Femur (tissue), 1 donor: ENCODE data around the gene DIO1.
A peak's percentile ranks its signal among the peaks of the same experiment; 100 is the strongest.

Source experiments
- DNase-seq: peaks from one replicate; pipeline ENCODE4 v3.0.0-alpha.2; 2017

The DIO1 gene

GRCh38 chr1:53895421-53895820 lies 1.4 kb downstream of the DIO1 start:
- no peak for DNase-seq

DNA sequence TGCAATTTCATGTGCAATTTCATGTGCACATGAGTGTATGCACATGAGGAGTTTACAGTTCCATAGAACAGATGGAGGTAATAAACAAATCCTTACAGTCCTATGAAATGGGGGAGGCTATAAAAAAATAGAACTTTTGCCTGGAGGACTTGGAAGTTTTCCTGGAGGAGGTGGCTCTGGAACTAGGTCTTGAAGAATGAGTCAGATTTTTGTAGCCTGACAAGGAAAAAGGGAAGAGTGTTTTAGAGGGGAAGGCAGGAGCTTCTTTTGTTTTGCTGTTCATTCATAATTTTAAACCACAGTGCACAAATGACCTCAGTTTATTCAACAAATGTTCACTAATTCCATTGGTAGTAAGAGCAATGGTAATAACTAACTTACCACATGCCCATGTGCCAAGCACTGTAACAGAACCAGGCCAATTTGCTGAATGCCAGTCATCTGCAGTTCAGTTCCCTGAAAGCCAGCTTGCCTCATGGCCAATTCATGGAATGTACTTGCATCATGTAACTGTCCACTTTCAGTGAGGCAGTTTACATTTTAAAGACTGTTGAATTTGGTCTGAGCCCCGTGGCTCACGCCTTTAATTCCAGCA lies 2.7 kb downstream of the DIO1 start:
- peak; percentile 43 for DNase-seq

- peak; percentile 69 for DNase-seq
Measured at GRCh38 chr1:53899206-53899628, 5.2 kb downstream of the DIO1 start.

GRCh38 chr1:53899708-53900107 lies 5.7 kb downstream of the DIO1 start:
- no peak for DNase-seq

GRCh38 chr1:53902235-53903138 lies 8.5 kb downstream of the DIO1 start:
- DNase-seq, result no peak

DNA sequence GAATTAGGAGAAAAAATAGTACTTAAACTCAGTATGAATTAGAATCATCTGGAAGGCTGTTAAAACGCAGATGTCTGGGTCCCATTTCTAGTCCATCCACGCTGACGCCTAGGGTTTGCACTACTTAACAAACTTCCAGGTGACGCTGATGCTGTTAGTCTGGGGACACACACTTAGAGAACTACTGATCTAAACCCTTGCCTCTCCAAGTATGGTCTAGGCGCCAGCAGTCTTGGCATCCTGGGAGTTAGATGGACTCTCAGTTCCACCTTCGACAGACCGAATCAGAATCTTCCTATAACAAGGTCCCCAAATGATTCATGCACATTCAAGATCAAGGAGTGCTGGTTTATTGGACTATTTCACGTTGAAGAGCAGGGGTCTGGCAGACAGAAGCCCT lies 11.5 kb downstream of the DIO1 start:
- DNase-seq, result no peak

GRCh38 chr1:53906121-53906520 lies 12.1 kb downstream of the DIO1 start:
- no peak for DNase-seq

GRCh38 chr1:53909946-53910345 lies 16.0 kb downstream of the DIO1 start:
- DNase-seq, result no peak

DNA sequence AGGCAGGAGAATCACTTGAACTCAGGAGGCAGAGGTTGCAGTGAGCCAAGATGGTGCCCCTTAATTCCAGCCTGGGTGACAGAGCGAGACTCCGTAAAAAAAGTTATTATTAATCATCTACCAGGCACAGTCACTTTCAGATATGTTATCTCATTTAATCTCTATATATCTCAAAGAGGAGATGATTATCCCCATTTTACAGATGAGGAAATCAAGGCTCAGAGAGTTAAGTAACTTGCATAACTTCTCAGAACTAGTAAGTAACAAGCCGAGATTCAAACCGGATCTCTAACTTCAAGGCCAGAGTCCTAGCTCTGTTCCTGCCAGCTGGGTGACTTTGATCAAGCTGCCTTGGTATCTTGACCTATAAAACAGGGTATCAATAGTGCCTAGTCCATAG lies 17.5 kb downstream of the DIO1 start:
- DNase-seq, result no peak

GRCh38 chr1:53913352-53914033 lies 19.5 kb downstream of the DIO1 start:
- no peak for DNase-seq

DNA sequence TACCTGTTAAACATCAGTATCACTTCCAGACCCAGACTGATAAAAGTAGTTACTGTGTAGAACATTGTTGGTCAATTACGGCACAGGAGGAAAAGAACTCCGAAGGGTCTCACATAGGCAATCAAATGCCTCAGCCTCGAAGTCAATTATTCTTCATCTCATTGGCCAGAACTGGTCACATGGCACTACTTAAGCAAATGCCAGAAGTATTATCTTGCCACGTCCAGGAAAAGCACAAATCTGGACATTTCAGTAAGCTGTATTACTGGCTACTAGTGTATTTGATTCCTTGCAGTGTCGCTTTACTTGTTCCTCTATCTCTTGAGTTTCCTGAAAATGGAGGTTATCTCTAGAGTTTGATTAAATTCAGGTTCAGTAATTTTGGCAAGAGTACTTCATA lies 24.4 kb downstream of the DIO1 start:
- DNase-seq, result no peak

DNA sequence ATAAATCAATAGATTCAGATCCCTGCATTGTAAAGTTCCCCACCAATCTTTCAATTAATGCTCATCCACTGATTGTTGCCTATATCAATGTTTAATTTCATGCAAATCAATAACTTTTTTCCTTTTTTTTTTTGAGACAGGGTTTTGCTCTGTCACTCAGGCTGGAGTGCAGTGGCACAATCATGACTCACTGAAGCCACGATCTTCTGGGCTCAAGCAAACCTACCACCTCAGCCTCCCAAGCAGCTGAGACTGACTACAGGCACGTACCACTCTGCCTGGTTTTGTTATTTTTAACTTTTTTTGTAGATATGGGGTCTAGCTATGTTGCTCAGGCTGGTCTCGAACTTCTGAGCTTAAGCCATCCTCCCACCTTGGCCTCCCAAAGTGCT lies 25.7 kb downstream of the DIO1 start:
- no peak for DNase-seq

DNA sequence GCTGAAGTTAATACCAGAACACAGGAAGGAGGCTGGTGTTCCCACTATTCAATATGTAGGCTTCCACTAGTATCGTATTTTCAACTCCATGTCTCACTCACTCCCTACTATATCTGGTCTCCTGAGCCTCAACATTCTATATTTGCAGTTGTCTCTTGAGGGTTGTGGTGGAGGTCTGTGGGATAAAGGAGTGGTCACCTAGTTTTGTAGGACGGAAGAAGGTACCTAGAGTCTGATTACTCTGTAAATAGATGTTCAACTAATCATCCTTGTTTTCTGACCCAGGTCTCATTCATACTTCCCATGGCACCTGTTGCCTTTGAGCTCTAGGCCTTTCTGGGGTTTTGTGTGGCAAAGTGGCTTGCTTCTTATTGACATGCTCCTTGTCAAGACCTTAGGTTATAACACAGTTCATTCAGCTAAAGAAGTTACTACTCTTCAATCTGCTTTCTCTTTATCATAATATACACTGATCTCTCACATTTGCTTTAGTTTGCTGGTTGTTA lies 33.4 kb downstream of the DIO1 start:
- DNase-seq, result no peak

DNA sequence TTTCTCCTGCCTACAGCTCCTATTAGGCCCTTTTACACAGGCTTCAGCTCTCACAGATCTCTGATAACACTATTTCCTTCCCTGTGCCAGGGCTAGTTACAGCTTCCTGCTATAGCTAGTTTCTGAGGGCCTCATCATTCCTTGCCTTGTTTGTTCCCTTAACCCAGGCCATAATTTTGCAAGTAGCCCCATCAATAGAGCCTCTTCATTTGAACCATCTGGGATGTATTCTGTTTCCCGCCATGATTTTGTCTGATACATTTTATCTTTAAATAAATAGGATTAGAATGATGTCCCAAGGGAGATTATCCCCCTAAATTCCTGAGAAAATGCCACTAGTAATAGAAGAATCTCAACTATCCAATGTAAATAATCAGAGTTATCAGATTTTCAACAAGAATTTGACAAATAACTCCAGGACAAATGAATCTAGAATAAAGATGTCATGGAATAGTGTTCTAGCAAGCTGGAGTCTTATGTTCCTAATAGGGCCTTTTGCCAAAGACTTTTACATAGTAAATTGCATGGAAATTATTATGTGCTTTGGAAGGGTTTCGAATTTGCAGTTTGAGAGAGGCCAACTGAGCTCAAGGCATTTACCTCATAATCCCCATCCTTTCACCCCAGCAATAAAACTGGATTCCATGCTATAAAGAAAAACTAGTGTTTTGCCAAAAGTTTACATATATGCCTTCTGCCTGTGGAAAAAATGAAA lies 35.4 kb downstream of the DIO1 start:
- no peak for DNase-seq

- no peak for DNase-seq
Measured at GRCh38 chr1:53930932-53931331, 36.9 kb downstream of the DIO1 start.

DNA sequence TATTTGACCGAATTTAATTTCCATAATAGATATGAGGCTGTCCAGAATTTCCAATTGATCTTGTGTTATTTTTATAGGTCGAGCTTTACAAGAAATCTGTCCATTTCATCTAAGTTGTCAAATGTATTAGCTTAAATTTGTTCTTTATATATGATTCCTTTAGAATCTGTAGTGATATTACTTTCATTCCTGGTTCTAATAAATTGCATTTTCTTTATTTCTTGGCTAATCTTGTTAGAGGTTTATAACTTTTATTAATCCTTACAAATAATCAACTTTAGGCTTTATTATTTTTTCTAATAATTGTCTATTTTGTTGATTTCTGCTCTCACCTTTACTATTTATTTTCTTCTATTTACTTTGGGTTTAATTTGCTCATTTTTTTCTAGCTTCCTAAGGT lies 37.5 kb downstream of the DIO1 start:
- DNase-seq, result no peak

DNA sequence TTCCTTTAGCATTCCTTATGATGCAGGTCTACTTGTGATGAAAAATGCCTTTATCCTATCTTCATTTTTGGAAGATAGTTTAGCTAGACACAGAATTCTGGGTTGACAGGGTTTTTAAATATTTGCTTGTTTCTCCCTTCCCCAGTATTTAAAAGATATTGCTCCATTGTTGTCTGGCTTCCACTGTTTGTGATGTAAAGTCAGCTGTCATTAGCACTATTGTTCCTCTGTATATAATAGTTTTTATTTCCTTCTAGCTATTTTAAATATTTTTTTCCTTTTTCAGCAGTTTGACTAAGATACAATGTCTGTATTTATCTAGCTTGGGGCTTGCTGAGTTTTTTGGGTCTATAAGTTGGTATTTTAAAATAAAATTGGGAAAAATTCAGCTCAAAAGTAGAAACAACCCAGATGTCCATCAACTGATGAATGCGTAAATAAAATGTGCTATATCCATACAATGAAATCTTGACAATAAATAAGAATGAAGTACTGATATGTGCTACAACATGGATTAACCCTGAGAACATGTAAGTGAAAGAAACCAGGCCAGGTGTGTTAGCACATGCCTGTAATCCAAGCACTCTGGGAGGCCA lies 40.3 kb downstream of the DIO1 start:
- DNase-seq, result no peak

- DNase-seq, result no peak
Measured at GRCh38 chr1:53936430-53936829, 42.4 kb downstream of the DIO1 start.

- DNase-seq, result no peak
Measured at GRCh38 chr1:53938136-53938830, 44.3 kb downstream of the DIO1 start.

DNA sequence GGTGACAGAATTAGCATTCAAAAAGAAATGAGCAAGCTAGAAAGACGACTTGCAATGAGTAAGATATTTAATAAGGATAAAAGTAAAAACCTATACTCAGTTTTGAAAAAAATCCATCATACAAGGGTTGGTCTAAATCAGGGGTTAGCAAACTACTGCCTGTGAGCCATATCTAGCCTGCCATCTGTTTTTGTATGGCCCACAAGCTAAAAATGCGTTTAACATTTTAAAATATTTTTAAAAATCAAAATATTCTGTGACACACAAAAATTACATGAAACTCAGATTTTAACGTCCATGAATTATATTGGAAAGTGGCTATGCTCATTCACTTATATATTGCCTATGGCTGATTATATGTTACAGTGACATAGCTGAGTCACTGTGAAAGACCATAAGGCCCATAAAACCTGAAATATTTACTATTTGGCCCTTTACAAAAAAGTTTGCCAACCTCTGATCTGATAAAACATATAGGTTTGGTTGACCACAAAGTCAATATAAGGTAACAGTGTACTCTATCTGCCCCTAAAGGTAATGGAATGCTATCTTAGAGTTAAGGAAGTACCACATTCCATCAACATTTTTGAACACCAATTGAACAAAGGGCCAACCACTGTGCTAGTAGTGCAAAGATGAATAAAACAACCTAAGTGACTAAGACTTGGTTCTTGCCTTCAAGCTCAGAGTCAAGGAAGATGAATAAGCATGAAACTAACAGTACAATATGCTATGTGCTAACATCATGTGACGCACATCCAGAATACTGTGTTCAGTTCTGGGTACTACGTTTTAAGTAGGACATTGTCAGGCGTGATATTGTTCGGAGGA lies 48.4 kb downstream of the DIO1 start:
- no peak for DNase-seq

GRCh38 chr1:53943090-53943489 lies 49.1 kb downstream of the DIO1 start:
- no peak for DNase-seq
